ENCODE data around the gene SCGB1D4.

SCGB1D4 gene

DNA sequence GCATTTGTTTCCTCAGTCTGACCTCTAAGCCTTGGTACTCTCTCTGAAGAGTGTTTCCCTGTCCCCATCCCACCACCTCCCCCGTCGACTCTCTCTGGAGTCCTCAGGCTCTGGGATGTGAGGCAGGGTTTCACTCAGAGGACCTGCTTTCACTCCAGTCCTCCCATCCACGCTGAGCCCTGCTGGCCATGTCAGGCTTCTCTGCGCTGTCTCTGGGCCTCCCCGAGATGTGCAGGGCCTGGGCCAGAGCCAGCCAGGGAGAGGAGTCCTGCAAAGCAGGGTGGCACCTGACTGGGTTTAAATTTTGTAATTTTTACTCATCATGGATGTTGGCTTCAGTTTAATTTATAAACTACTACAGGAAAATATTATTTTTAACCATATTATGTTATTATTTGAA is 25.6 kb downstream of the SCGB1D4 start:
- DNase-seq, result no peak

DNA sequence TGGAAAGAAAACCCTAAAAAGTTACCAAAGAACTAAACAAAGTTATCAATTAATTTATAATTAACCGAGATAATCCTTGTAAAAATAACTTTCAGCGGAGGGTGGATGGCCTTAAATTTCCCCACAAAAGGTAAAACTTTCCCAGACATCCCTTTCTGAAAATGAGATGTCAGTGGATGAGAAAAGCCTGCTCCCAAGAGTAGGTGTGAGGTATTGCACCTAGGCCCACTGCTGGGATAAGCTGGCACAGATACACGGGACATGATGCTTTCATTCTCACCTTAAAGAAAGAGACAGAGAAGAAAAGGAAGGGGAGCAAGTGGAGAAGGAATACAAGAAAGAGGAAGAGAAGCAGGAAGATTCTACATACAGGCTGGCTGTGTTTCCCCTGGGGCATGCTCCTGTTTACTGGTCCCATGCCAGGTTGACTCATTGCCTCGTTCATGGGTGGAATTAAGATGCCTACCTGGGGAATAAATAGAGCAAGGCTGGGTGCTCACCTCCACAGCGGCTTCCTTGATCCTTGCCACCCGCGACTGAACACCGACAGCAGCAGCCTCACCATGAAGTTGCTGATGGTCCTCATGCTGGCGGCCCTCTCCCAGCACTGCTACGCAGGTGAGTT is 29.1 kb downstream of the SCGB1D4 start, which contains the start of gene SCGB2A2:
Gene SCGB2A2 (plus strand): TSS at position 505 of the 625 bp plus-strand sequence. CDS start 59 bp downstream, at position 564.
- DNase-seq, result no peak

DNA sequence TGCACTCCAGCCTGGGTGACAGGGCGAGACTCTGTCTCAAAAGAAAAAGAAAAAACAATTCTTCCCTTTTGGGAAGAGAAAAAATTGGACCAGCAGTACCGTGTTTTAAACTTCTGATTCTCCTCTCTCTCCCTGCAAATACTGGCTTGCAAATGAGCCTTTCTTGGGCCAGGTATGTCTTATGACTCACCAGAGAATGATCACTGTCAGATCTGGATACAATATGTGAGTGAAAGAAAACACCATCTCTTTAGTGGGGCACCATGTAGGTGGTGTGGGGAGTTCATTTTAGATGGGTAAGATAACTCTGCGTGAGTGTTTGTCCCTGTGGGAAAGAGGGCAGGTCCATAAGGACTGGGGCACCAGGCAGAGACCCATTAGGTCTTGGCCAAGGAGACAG is 31.3 kb downstream of the SCGB1D4 start:
- no peak for DNase-seq

DNA sequence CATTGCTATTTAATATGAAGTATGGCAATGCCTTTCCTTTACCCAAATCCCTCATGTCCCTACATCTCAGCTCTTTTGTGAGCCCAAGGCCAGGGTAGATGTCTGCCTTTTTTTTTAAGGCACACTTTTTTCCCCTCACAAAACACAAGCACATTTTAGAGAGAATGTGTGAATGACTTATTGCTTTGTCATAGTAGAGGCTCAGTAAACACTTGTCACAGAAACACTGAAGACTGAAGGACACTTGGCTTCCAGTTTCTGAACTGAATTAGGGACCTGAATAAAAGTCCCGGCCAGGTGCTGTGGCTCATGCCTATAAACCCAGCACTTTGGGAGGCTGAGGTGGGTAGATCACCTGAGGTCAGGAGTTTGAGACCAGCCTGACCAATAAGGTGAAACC is 31.8 kb downstream of the SCGB1D4 start:
- DNase-seq, result no peak

DNA sequence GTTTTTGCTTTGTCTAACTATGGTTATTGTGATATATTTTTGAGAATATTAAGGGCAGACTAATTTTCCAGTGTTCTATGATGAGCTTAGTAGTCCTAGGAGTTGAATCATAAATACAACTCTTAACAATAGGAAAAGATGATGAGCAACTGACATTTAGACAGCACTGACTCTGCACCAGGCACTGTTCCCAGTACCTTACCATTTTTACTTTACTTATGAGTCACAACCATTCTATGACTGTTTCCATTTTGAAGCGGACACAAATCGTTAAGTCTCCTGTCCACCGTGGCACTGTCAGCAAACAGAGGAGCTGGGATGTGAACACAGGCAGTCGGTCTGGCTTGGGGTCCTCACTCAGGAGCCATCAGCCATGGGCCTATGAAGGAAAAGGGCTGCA is 32.3 kb downstream of the SCGB1D4 start:
- no peak for DNase-seq

DNA sequence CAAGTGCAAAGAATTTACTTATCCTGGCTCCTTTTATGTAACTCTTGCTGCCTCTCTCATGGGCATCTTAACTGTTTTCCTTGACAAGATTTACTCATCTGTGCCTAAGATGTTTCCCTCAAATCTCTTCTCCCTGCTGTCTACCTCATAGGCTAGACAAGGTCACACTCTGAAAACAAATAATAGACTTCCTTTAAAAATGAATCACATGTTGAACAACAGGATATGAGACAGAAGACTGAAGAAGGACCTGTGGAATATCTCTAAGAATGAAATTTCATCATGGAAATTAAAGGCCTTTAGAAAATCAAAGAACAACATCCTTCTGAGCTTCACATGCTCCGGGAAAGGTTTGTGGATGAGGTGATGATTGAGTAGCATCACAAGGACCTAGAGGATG is 34.9 kb downstream of the SCGB1D4 start:
- no peak for DNase-seq

DNA sequence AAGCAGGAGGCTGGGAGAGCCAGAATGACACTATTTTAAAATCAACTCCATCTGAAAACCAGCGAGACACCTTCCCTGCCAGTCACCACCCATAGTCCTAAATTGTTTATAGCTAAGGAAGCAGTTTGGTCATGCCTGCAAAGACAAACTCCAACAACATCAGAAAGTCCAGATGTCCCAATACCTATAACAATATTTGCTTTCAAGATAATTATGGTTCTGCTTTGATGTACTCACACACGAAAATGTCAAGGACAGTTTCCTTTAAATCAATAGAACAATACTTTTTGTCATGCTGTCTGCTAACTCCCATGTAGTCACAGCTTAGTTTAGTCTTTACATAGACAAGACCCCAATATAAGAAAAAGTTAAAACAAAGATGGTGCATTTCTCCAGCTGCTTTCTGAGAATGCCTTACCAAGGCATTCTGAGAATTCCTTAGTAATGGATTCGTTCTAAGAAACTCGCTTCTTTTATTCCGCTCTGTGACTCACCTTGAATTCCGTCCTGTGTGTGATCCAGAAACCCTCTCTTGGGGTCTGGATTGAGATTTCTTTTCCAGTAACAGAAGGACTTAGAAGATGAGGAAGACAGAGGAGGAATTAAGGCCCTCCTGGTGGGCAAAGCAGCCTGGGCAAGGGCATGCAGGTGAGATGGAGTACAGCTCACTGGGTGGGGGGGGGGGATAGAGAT is 38.5 kb downstream of the SCGB1D4 start:
- DNase-seq, result no peak

DNA sequence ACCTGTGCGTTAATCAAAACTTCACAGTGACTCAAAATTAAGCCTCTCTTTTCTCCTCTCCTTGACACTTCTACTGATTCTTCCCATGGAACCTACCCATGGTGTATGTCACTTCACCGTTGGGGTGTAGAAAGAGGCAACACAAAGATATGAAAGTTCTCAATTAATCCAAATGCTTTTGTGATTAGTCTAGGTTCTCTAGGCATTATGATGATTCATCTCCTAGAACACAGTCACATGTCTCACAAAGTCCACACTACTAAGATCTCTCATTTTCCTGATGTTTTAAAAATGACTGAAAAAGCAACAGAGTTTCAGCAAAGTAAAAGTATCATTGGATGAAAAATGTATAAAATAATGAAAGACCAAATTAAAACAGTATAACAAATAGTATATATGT is 42.6 kb downstream of the SCGB1D4 start:
- DNase-seq, result no peak

DNA sequence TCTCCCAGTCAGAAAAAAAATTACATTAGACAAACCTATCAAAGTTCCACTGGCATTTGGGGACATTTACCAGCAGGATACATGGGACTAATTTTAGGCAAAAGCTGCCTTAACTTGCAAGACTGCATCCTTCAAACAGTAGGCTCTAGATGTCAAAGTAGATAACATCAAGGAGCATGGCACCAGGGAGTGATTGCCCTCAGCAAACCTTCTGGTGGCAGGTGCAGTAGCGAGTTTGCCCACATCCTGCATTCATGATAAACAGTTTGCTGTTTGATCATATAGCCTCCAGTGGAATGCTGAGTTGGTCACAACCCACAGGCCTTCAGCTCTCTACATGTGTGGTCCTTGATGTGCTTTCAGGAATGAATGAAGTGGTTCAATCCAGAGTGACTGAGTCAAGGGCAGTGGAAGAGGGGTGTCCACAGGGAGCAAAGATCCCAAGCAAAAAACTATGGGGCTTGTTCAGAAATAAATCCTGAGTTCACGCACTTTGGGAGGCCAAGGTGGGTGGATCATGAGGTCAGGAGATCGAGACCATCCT is 44.8 kb downstream of the SCGB1D4 start:
- DNase-seq, result no peak

DNA sequence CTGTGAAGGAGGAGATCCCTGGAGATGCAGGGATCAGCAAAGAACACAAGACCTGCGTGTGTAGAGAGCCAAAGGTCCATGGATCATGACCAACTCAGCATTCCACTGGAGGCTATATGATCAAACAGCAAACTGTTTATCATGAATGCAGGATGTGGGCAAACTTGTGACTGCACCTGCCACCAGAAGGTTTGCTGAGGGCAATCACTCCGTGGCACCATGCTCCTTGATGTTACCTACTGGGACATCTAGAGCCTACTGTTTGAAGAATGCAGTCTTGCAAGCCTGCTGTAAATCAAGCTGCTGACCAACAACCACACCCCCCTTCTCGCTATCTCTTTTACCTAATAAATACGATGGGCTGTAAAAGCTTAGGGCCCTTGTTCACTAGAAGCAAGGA is 47.2 kb downstream of the SCGB1D4 start:
- DNase-seq, result no peak

Data from activated effector memory CD4-positive, alpha-beta T cell treated with Interleukin-2 at 50 U/mL for 16 hours (primary cell).